Ishikawa (cell line): ENCODE results near the gene KIAA1671.

Experiments used
- CEBPB ChIP-seq: IDR thresholded peaks from 2 replicates; pipeline ENCODE4 v1.6.1; 2012
- CREB1 ChIP-seq: IDR thresholded peaks from 2 replicates; pipeline ENCODE4 v1.6.1; 2012; ENCODE audit warnings: low read depth
- EGR1 ChIP-seq: IDR thresholded peaks from 2 replicates; pipeline ENCODE4 v1.6.1; 2012
- EP300 ChIP-seq: IDR thresholded peaks from 2 replicates; pipeline ENCODE4 v1.6.1; 2012; ENCODE audit warnings: borderline replicate concordance
- FOXM1 ChIP-seq: IDR thresholded peaks from 2 replicates; pipeline ENCODE4 v1.6.1; 2012; ENCODE audit warnings: low read depth, borderline replicate concordance
- MAX ChIP-seq: IDR thresholded peaks from 2 replicates; pipeline ENCODE4 v1.6.1; 2012
- NFIC ChIP-seq: IDR thresholded peaks from 2 replicates; pipeline ENCODE4 v1.6.1; 2012
- RAD21 ChIP-seq: IDR thresholded peaks from 2 replicates; pipeline ENCODE4 v1.6.1; 2012; ENCODE audit warnings: low read depth
- REST ChIP-seq: IDR thresholded peaks from 2 replicates; pipeline ENCODE4 v1.6.1; 2012; ENCODE audit warnings: low read depth, mild to moderate bottlenecking
- TAF1 ChIP-seq: IDR thresholded peaks from 2 replicates; pipeline ENCODE4 v1.6.1; 2012; ENCODE audit warnings: low read depth, mild to moderate bottlenecking
- TCF12 ChIP-seq: IDR thresholded peaks from 2 replicates; pipeline ENCODE4 v1.6.1; 2012; ENCODE audit warnings: low read depth
- TEAD4 ChIP-seq: IDR thresholded peaks from 2 replicates; pipeline ENCODE4 v1.6.1; 2012
- USF1 ChIP-seq: IDR thresholded peaks from 2 replicates; pipeline ENCODE4 v1.6.1; 2012
- YY1 ChIP-seq: IDR thresholded peaks from 2 replicates; pipeline ENCODE4 v1.6.1; 2012; ENCODE audit warnings: low read depth
- ZBTB7A ChIP-seq: IDR thresholded peaks from 2 replicates; pipeline ENCODE4 v1.6.1; 2012; ENCODE audit warnings: low read depth

The KIAA1671 gene

GRCh38 chr22:25119609-25120008 is 167.1 kb downstream of the KIAA1671 start:
- TF ChIP-seq NFIC, result no peak
- TF ChIP-seq MAX, result 0 out of 2 replicates have a peak, but pooled peaks have one; percentile 4

GRCh38 chr22:25120093-25120561 is 167.6 kb downstream of the KIAA1671 start:
- TF ChIP-seq EGR1, result no peak
- 0 out of 2 replicates have a peak, but pooled peaks have one; percentile 8 for TF ChIP-seq MAX
- TF ChIP-seq ZBTB7A, result no peak
- no peak for TF ChIP-seq YY1
- TF ChIP-seq TCF12, result peak; percentile 70
- 0 out of 2 replicates have a peak, but pooled peaks have one; percentile 16 for TF ChIP-seq CREB1
- TF ChIP-seq FOXM1, result no peak

GRCh38 chr22:25120761-25121212 is 168.3 kb downstream of the KIAA1671 start:
- TF ChIP-seq YY1 (no peak), MAX (0 out of 2 replicates have a peak, but pooled peaks have one; percentile 6), FOXM1 (no peak)

- TF ChIP-seq CREB1, result no peak
- no peak for TF ChIP-seq MAX
- TF ChIP-seq CEBPB, result no peak
- no peak for TF ChIP-seq TCF12
- TF ChIP-seq ZBTB7A, result no peak
- TF ChIP-seq YY1, result no peak
- TF ChIP-seq FOXM1, result no peak
- no peak for TF ChIP-seq EGR1
- TF ChIP-seq REST, result no peak
- no peak for TF ChIP-seq EP300
- no peak for TF ChIP-seq RAD21
- no peak for TF ChIP-seq TEAD4
- no peak for TF ChIP-seq USF1
- TF ChIP-seq NFIC, result no peak
- no peak for TF ChIP-seq TAF1
Measured at GRCh38 chr22:25122136-25122764, 169.7 kb downstream of the KIAA1671 start.

GRCh38 chr22:25123677-25124076 is 171.2 kb downstream of the KIAA1671 start:
- TF ChIP-seq CREB1, result no peak
- TF ChIP-seq NFIC, result no peak
- no peak for TF ChIP-seq TAF1
- TF ChIP-seq CEBPB, result no peak
- TF ChIP-seq TEAD4, result no peak
- TF ChIP-seq TCF12, result no peak

GRCh38 chr22:25125693-25126357 is 173.3 kb downstream of the KIAA1671 start:
- TF ChIP-seq TCF12 (no peak), ZBTB7A (no peak), CEBPB (no peak), TEAD4 (no peak), EP300 (no peak), NFIC (no peak), MAX (no peak), REST (no peak), TAF1 (no peak), FOXM1 (no peak)
